NB4 (cell line): ENCODE results near the gene PCDHGA1.
"Not testable (repeated sequence)": the region's sequence is repeated elsewhere in the genome, so short reads cannot be mapped to it uniquely, and the experiment has no call there.

ENCODE experiments used
- CTCF ChIP-seq: IDR thresholded peaks from one replicate; pipeline ENCODE4 v1.5.1; 2012; ENCODE audit warnings: low read depth, low read length
- MYC ChIP-seq: IDR thresholded peaks from 2 replicates; pipeline ENCODE4 v1.6.1; 2011; ENCODE audit warnings: low read depth, low read length
- POLR2A ChIP-seq: IDR thresholded peaks from 2 replicates; pipeline ENCODE4 v1.6.1; 2011; ENCODE audit warnings: mild to moderate bottlenecking; ENCODE audit not compliant: insufficient read length; ENCODE audit errors: extremely low read depth
- TF ChIP-seq, protein P1 (sequence below): IDR thresholded peaks from 2 replicates; pipeline ENCODE4 v1.6.1; 2011; ENCODE audit warnings: low read depth, low read length

GRCh38 chr5:141387557-141388311, 57.4 kb downstream of the PCDHGA1 start, which contains the start of gene PCDHGB4:
- TF ChIP-seq CTCF, POLR2A, MYC: not testable (repeated sequence)
- TF ChIP-seq, protein P1, sequence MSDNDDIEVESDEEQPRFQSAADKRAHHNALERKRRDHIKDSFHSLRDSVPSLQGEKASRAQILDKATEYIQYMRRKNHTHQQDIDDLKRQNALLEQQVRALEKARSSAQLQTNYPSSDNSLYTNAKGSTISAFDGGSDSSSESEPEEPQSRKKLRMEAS: not testable (repeated sequence)
